Caco-2 (cell line): ENCODE results near the gene NUP210L. TPM values are rescaled to one million over a fixed set of nuclear protein-coding genes. Genes with fewer than 3 reads are reported as not detected.
"Not testable (repeated sequence)": the region's sequence is repeated elsewhere in the genome, so short reads cannot be mapped to it uniquely, and the experiment has no call there.

Source experiments
- BruUV-seq: library from RNA; stranded (reverse); fragments of 400-500 nt; replicated peaks from 2 replicates; lab custom pipeline; 2021; lab: Mats Ljungman, UMichigan
- CTCF ChIA-PET: fragments of 300-600 bp; sonication (Branson Sonifier 250); formaldehyde crosslinking; loops from one replicate; lab custom pipeline; 2022; ENCODE audit warnings: antibody characterized with exemption; lab: Charles Lee
- POLR2A ChIA-PET: fragments of 300-600 bp; sonication (Branson Sonifier 250); formaldehyde crosslinking; loops from one replicate; lab custom pipeline; 2022; ENCODE audit warnings: antibody characterized with exemption; lab: Charles Lee
- DNase-seq, 2 experiments: peaks; one replicate each; pipeline versions ENCODE4 v3.0.0 to v3.0.0-alpha.2; 2020 to 2022
- H3K27me3 ChIP-seq: replicated peaks from 2 replicates; pipeline ENCODE4 v1.6.0; 2011; ENCODE audit warnings: low read length; ENCODE audit not compliant: control insufficient read depth, insufficient read depth
- H3K36me3 ChIP-seq: 2 replicates; pipeline ENCODE4 v1.5.1; 2011; ENCODE audit warnings: low read length; ENCODE audit not compliant: control insufficient read depth, insufficient read depth
- H3K4me1 ChIP-seq: fragments of 250-450 bp; sonication (Bioruptor Pico); 2 replicates; pipeline ENCODE4 v1.5.1; 2020; ENCODE audit warnings: mild to moderate bottlenecking
- H3K4me3 ChIP-seq: 2 replicates; pipeline ENCODE4 v1.5.1; 2011; ENCODE audit warnings: low read depth, mild to moderate bottlenecking, control low read depth, low read length
- H3K9me3 ChIP-seq: fragments of 250-450 bp; sonication (Bioruptor Pico); 2 replicates; pipeline ENCODE4 v1.5.1; 2020; ENCODE audit warnings: mild to moderate bottlenecking, moderate library complexity
- H3K27ac Mint-ChIP-seq: one replicate; pipeline ENCODE4 v1.8.0; 2022; ENCODE audit warnings: mixed read lengths; ENCODE audit not compliant: unreplicated experiment
- H3K27me3 Mint-ChIP-seq: one replicate; pipeline ENCODE4 v1.8.0; 2022; ENCODE audit warnings: mixed read lengths; ENCODE audit not compliant: insufficient read depth, unreplicated experiment
- H3K36me3 Mint-ChIP-seq: one replicate; pipeline ENCODE4 v1.8.0; 2022; ENCODE audit warnings: mild to moderate bottlenecking, mixed read lengths; ENCODE audit not compliant: insufficient read depth, unreplicated experiment
- H3K4me1 Mint-ChIP-seq: one replicate; pipeline ENCODE4 v1.8.0; 2022; ENCODE audit warnings: low read depth, mixed read lengths; ENCODE audit not compliant: unreplicated experiment
- H3K4me3 Mint-ChIP-seq: one replicate; pipeline ENCODE4 v1.8.0; 2022; ENCODE audit warnings: mild to moderate bottlenecking, moderate library complexity, mixed read lengths; ENCODE audit not compliant: unreplicated experiment
- H3K9me3 Mint-ChIP-seq: one replicate; pipeline ENCODE4 v1.8.0; 2022; ENCODE audit warnings: mixed read lengths; ENCODE audit not compliant: unreplicated experiment
- CTCF ChIP-seq, 2 experiments: fragments of 200-600 bp in 1 of 2; IDR thresholded peaks; 1 replicate in 1 of 2; 2 replicates in 1 of 2; pipeline versions ENCODE4 v1.5.1 to v1.8.0; 2011 to 2022; ENCODE audit warnings: antibody characterized with exemption in 1 of 2, control low read depth in 1 of 2, inconsistent platforms in 1 of 2, low read depth in 1 of 2, low read length in 1 of 2, mild to moderate bottlenecking in 1 of 2, moderate library complexity in 1 of 2; ENCODE audit not compliant: insufficient read depth in 1 of 2, severe bottlenecking in 1 of 2, unreplicated experiment in 1 of 2
- intact Hi-C: fragments of 100-400 bp; cut with micrococcal nuclease; formaldehyde crosslinking; loops from one replicate; pipeline ENCODE4 v1.10.0; 2022; ENCODE audit not compliant: unreplicated experiment
- total RNA-seq: library from RNA; stranded (reverse); gene quantifications from 2 replicates; pipeline ENCODE4 v1.2.3, GENCODE V29; 2022

Gene NUP210L
- total RNA-seq, 1 experiment from 2014 or later, result 0.07 TPM

- Mint-ChIP-seq H3K9me3 (no peaks in the 10 kb centered on the region), H3K4me1 (peaks cover 8% of the 10 kb centered on the region), H3K4me3 (no peak overlapping the region), H3K36me3 (no peaks in the 10 kb centered on the region), H3K27me3 (no peaks in the 10 kb centered on the region), H3K27ac (no peak overlapping the region)
- no peaks in the 10 kb centered on the region for H3K4me1 ChIP-seq
- H3K4me3 ChIP-seq, result no peak overlapping the region
- H3K36me3 ChIP-seq, result no peaks in the 10 kb centered on the region
- intact Hi-C loops, result no loop called here
- H3K27me3 ChIP-seq, result no peaks in the 10 kb centered on the region
- CTCF ChIA-PET, result no interaction called here
- no peak for TF ChIP-seq CTCF (IDR thresholded peaks at IDR 0.05; ENCODE audit: insufficient read depth in 1 of 2, low read depth in 1 of 2, low read length in 1 of 2, severe bottlenecking in 1 of 2, unreplicated experiment in 1 of 2)
- no peak for DNase-seq
- POLR2A ChIA-PET, result no interaction called here
- BruUV-seq, result no TSS peak
- no peaks in the 10 kb centered on the region for H3K9me3 ChIP-seq
Measured at GRCh38 chr1:154062309-154062708, 92.6 kb downstream of the NUP210L start.

GRCh38 chr1:154047436-154047835 is 107.4 kb downstream of the NUP210L start:
- H3K4me1 Mint-ChIP-seq, H3K27me3 Mint-ChIP-seq, BruUV-seq, POLR2A ChIA-PET, H3K27ac Mint-ChIP-seq, H3K4me3 Mint-ChIP-seq, H3K4me1 ChIP-seq, intact Hi-C loops, DNase-seq, H3K36me3 Mint-ChIP-seq, H3K27me3 ChIP-seq, CTCF ChIA-PET, H3K36me3 ChIP-seq, H3K4me3 ChIP-seq: not testable (repeated sequence)
- peaks cover 15% of the 10 kb centered on the region for H3K9me3 ChIP-seq
- H3K9me3 Mint-ChIP-seq, result peaks cover 14% of the 10 kb centered on the region

GRCh38 chr1:154033697-154034096 is 121.2 kb downstream of the NUP210L start:
- H3K27me3 ChIP-seq, H3K4me3 ChIP-seq, H3K36me3 Mint-ChIP-seq, H3K4me1 Mint-ChIP-seq, POLR2A ChIA-PET, H3K27ac Mint-ChIP-seq, intact Hi-C loops, BruUV-seq, H3K9me3 ChIP-seq, H3K4me3 Mint-ChIP-seq, H3K36me3 ChIP-seq, H3K27me3 Mint-ChIP-seq, DNase-seq, H3K4me1 ChIP-seq, CTCF ChIA-PET: not testable (repeated sequence)
- peaks cover 42% of the 10 kb centered on the region for H3K9me3 Mint-ChIP-seq

GRCh38 chr1:154019940-154020339 is 134.9 kb downstream of the NUP210L start:
- intact Hi-C loops, result no loop called here
- Histone ChIP-seq H3K4me3 (no peak overlapping the region), H3K4me1 (no peaks in the 10 kb centered on the region), H3K36me3 (no peaks in the 10 kb centered on the region), H3K9me3 (no peaks in the 10 kb centered on the region), H3K27me3 (no peaks in the 10 kb centered on the region)
- H3K4me1 Mint-ChIP-seq, result peaks cover 7% of the 10 kb centered on the region
- no peak overlapping the region for H3K27ac Mint-ChIP-seq
- no TSS peak for BruUV-seq
- H3K4me3 Mint-ChIP-seq, result no peak overlapping the region
- CTCF ChIA-PET, result no interaction called here
- H3K36me3 Mint-ChIP-seq, result no peaks in the 10 kb centered on the region
- TF ChIP-seq CTCF (IDR thresholded peaks at IDR 0.05; ENCODE audit: insufficient read depth in 1 of 2, low read depth in 1 of 2, low read length in 1 of 2, severe bottlenecking in 1 of 2, unreplicated experiment in 1 of 2), result no peak
- H3K9me3 Mint-ChIP-seq, result no peaks in the 10 kb centered on the region
- no peak for DNase-seq
- POLR2A ChIA-PET, result no interaction called here
- no peaks in the 10 kb centered on the region for H3K27me3 Mint-ChIP-seq
